ENCODE data around the gene DIABLO. TPM values are rescaled to one million over a fixed set of nuclear protein-coding genes. Genes with fewer than 3 reads are reported as not detected.

The DIABLO gene
- total and polyA plus RNA-seq, 9 of the 15 experiments (the other 6 are each of a cell fraction or from before 2014, with no cell fraction given): 37.3 to 101 (median 80.1) TPM

- BruUV-seq (replicated peaks): no TSS peak
- intact Hi-C loops (cut with micrococcal nuclease) (no loop called here), in situ Hi-C loops (cut with MboI) (no loop called here)
- no peaks in the 10 kb centered on the region for H3K36me3 ChIP-seq (ENCODE audit: control insufficient read depth, insufficient read depth, low read length)
- H3K4me2 ChIP-seq (ENCODE audit: insufficient read depth, low read length): no peak overlapping the region
- H3K79me2 ChIP-seq (ENCODE audit: control insufficient read depth, insufficient read depth, low read length): no peaks in the 10 kb centered on the region
- POLR2A ChIA-PET: interaction anchor here (0.5 to 1.3 kb wide), 3 partner anchors 86 to 158 kb away, joined by 3 read pairs; no protein-coding TSS in a partner anchor
- H3K9ac ChIP-seq (ENCODE audit: insufficient read depth in 1 of 2, low read depth in 2 of 2, low read length in 2 of 2): no peak overlapping the region
- CTCF ChIA-PET (ENCODE audit: low intra/inter-chr PET ratio): no interaction called here
- H3K9me1 ChIP-seq (ENCODE audit: control insufficient read depth, insufficient read depth, low read length): no peaks in the 10 kb centered on the region
- H3K4me1 ChIP-seq (replicated peaks in 1 of 2; ENCODE audit: control insufficient read depth in 2 of 2, insufficient read depth in 2 of 2, low read length in 2 of 2): peaks cover 0 to 3% of the 10 kb centered on the region in 2 experiments; a peak in 1 of 5 replicates
- no peaks in the 10 kb centered on the region for H3K9me3 ChIP-seq (replicated peaks; ENCODE audit: control insufficient read depth, insufficient read depth, low read depth, low read length)
- H3K27ac ChIP-seq (ENCODE audit: extremely low read depth, low read depth, low read length): no peak overlapping the region
- no peak overlapping the region for H3K4me3 ChIP-seq
- no peak for TF ChIP-seq ZBTB8A (IDR thresholded peaks at IDR 0.05; ENCODE audit: partially characterized antibody)
- no peak for TF ChIP-seq CCNT2 (IDR thresholded peaks at IDR 0.05; ENCODE audit: borderline replicate concordance, extremely low read depth, insufficient read length, low read depth, low read length)
- no peak for TF ChIP-seq MLLT1 (IDR thresholded peaks at IDR 0.05)
- TF ChIP-seq NFE2 (IDR thresholded peaks at IDR 0.05; ENCODE audit: low read depth): no peak
- TF ChIP-seq RBM22 (IDR thresholded peaks at IDR 0.05; ENCODE audit: low read depth, low read length, poor library complexity, severe bottlenecking): no peak
- no peaks in the 10 kb centered on the region for H3K27me3 ChIP-seq (ENCODE audit: control insufficient read depth in 2 of 2, insufficient read depth in 2 of 2, low read length in 2 of 2)
- FAIRE-seq (no peak), DNase-seq (ENCODE audit: extremely low read depth in 1 of 4, low spot score in 3 of 4) (no peak), ATAC-seq (no peak; the same call in 2 of the 3 replicates)
- no peak overlapping the region for H2AFZ ChIP-seq (ENCODE audit: low read depth, low read length)
- WGBS (ENCODE audit: insufficient coverage, low coverage, missing lambda C conversion rate): 54% methylated on average over 10 of the region's 10 CpGs
- H4K20me1 ChIP-seq (replicated peaks; ENCODE audit: control insufficient read depth, insufficient read depth, low read length): no peaks in the 10 kb centered on the region
Observed at GRCh38 chr12:122183588-122183940, 42.3 kb downstream of the DIABLO start.
